Measurements from ENCODE around the gene SGCG.

GRCh38 chr13:23323946-23324709 lies 143.3 kb downstream of the SGCG start:
- TF ChIP-seq CTCF (IDR thresholded peaks at IDR 0.05; ENCODE audit: low read depth, low read length): no peak
- no peak for TF ChIP-seq POLR2A (IDR thresholded peaks at IDR 0.05; ENCODE audit: extremely low read depth, insufficient read length)
- TF ChIP-seq MAX (IDR thresholded peaks at IDR 0.05; ENCODE audit: low read depth, low read length): no peak
- TF ChIP-seq MYC (IDR thresholded peaks at IDR 0.05; ENCODE audit: low read depth, low read length): no peak
